Stimulated activated CD4-positive, alpha-beta T cell treated with anti-CD3 and anti-CD28 coated beads, Interleukin-2, amount 100 ng/mL, for 24 hours (primary cell): ENCODE results near the gene TMEM242.
"Not testable (repeated sequence)": the region's sequence is repeated elsewhere in the genome, so short reads cannot be mapped to it uniquely, and the experiment has no call there.

Source experiments
- DNase-seq, 2 donors: peaks; one replicate each; pipeline ENCODE4 v3.0.0-alpha.2; 2020

TMEM242 gene

DNA sequence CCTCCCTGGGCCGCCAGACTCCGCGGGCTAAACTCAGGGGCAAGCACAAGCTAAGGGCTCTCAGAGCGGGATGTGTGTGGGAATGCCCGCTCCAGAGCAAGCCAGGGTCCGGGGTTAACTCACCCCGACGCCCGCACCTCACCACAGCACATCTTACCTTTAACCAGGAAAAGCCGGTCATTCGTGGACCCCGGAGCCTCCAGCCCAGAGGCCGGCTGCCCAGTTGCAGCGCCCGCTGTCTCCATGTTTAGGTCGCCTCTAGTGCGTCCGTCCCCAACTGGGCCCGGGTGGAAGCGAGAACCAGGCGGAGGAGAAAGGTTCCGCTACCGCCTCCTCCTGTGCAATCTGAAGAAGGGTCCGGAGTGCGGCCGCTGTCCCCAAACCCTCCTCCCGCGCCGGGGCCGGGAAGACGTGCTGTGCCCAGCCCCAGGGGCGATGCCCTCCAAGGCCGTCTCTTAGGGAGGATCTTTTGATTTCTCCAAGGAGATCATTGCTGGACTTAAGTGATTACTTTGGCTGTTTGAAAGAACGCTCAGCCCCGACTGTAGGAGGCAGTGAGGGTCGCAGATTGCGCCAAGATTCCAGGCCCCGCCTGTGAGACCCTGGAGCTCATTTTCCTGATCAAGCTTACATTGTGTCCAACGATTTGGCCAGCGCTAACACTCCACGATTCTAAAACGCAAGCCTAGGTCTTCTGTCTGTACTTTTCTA, at the start of gene TMEM242:
Gene TMEM242, minus strand, starts transcription at position 265 of the 711 bp plus-strand sequence. Its CDS starts 20 bp downstream, at position 245.
- DNase-seq: peak; percentile 91 to 94

DNA sequence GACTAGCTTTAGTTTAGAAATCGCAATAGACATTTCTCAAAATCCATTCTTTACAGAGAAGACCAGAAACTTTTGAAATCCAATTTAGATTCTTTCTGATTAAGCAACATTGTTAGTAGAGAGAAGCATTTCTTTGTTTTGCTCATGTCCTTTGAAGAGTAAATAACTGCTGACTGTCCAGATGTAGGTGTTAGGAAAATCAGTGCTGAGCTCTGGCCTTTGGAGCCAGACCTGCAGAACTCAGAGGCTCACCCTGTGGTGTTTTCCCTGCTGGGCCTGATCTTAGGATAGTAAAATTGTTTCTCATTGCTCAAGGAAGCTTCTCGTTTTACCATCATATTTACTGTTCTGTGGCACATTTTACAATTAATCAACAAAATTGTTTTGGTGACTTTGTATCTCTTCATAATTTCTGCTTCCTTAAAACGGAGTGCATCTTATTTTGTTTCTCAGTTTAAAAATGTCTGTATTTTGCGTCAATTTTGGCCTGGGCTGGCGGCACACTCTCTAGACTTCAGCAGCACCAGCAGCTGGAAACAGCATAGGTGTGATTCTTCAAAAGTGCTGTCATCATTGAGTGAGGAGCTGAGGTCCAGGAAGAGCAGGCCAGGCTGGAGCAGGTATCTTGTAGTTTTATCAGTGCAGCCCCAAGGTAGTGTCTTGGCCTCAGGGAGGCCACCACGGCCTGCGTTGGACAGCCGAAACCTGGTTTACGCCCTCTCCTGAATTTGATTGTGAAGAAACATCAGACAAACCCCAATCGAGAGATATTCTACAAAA, 49.4 kb upstream of the TMEM242 start:
- DNase-seq: no peak

- no peak for DNase-seq
These were observed 47.4 kb upstream of the TMEM242 start for GRCh38 chr6:157370755-157371154.

DNA sequence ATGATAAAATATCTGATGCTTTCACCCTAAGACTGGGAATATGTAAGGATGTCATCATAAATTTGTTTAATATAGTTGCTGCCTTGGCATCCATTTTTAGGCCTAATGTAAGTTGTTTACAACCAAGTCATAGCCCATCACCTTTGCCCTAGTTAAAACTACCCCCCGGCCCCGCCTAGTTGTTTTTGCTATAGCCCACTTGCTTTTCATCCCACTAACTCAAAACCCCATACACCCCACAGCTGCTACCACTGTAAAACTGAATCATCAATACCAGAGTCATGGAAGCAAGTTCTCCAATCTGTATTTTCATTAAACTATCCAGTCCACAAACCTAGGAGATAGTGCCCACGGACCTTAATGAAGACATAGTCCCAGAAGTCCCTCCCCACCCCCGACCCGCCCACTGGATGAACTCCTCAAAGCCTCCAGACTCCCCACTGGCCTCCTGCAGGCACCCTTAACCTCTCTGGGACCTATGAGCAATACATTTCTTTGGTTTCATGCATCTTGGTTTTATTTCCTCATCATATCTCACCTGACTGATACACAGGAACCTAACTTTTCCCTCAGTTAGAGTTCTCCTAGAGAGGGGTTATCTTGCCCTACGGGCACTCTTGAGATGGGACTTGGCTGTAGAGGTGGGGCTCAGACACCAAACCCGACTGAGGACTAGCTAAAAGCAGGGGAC, 45.2 kb upstream of the TMEM242 start:
- no peak for DNase-seq

DNA sequence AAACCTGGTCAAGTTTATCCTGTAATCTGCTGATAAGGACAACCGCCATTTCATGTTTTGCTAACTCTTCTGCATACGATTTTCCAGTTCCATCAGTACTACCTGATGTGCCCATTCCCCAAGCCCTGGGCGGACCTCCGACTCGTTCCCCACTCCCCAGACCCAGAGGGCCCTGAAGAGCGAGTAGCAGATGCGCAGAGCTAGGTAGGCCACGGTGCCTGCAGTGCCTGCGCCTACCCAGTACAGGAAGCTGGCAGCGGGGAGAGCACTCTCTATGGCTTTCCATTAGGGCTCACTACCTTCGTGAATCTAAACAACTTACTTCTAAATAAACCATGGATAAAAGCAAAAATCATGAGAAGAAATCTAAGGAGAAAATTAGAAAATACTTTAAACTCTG, 43.3 kb upstream of the TMEM242 start:
- no peak for DNase-seq

- DNase-seq: no peak
These were observed 41.4 kb upstream of the TMEM242 start for GRCh38 chr6:157364705-157365104.

DNA sequence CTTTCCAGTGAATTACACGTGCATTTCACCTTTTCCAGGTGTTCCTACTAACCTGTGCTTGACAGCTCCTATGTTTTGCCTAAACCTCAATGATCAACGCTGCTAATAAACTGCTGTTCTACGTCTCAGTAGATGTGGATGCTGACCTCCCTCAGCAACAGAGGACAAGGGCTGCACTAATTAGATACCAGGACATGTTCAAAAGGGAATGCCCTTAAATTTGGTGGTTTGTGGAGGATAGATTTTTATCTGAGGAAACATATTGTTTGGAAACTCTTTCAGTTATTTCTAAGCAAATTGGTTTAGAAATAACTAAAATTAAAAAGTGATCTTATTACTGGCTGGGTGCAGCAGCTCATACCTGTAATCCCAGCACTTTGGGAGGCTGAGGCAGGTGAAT, 38.6 kb upstream of the TMEM242 start:
- no peak for DNase-seq

- no peak for DNase-seq
These were observed 35.0 kb upstream of the TMEM242 start for GRCh38 chr6:157358287-157358686.

DNA sequence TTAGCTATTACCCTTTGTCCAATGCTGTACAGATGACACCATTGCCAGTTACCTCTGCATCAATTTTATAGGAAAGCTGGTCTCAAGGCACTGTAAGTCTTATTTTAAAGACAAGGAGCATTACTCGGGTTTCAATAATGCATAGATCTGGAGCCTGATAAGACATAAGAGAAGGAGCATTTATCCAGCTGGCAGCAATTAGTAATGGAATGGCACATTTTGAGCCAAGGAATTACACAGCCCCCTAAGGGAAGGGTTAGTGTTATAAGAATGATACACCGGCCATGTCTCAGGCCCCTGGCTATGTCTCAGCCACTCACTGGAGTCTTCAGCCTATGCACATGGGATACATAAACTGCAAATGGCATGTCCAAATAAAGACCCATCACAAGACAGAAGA, 23.1 kb upstream of the TMEM242 start:
- DNase-seq: no peak

GRCh38 chr6:157343732-157344131, 20.4 kb upstream of the TMEM242 start:
- no peak for DNase-seq

DNA sequence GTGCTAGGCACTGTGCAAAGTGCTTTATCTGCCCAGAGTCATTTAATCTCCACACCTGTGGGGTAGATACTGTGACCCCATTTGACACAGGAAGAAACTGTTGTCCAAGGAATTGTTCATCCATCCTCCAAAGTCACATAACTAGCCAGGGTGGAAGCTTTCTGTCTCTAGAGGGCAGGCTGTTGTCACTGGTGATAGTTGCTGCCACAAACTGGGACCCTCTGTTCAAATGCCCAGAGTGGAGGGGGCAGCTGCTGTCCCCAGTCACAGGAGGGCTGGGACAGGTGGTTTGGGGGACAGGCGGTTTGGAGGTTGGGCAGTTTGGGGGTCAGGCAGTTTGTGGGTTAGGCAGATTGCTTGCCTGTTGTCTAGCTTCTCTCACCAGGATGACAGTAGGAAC, 16.1 kb upstream of the TMEM242 start:
- DNase-seq: no peak

GRCh38 chr6:157337751-157338150, 14.4 kb upstream of the TMEM242 start:
- DNase-seq: no peak

- DNase-seq: not testable (repeated sequence)
These were observed 14.0 kb upstream of the TMEM242 start for GRCh38 chr6:157337276-157337675.

DNA sequence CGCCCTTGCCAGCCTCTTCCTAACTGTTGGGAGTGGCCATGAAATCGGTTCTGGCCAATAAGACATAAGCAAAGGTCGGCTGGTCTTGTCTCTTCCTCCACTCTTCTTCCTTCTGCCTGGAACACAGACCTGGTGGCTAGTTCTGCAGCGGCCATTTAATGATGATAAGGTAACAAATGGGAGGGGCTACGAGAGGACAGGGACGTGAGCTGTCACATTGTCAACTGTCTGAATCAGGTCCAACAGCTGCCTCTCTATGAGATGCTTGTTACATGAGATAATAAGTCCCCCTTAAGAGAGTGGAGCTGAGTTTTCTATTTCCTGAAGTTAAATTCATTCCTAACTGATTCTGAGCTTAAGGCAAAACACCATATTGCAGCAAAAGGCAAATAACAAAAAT, 12.5 kb upstream of the TMEM242 start:
- DNase-seq: no peak

DNA sequence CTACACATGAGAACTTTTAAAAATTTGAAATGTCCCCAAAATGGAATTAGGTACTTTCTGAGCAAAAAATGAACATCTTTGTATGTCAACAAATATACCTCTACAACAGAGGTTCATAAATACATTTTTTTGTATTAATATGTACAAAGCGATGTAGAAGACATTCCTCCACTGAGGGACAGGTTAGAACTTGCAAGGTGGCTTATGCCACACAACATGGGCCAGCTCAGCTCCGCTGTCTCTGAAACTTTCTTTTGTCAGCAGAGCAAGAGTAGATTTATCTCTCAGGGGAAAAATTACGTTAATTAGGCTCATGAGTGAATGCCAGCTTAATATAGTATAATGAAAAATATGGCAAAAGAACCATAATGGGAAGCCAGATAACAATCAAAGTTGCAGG, 10.6 kb upstream of the TMEM242 start:
- DNase-seq: no peak

GRCh38 chr6:157333537-157333936, 10.2 kb upstream of the TMEM242 start:
- DNase-seq: no peak

DNA sequence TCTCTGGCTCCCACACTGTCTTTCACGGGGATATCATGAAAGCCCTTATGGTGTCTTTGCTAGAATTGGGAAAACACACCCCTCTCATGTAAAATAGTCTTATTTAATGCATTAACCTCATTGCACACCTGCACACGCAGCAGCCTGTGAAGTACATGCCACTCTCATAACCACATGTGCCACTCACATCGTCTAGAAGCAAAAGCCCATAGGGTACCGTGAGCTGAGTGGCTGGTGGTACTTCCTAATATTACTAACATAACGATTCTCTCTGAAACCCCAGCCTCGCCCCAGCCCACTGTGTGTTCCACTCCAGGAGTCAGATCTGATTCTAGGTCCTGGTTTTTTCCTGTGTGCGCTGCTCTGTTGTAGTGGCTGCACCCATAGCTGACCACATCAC, 9.5 kb upstream of the TMEM242 start:
- DNase-seq: no peak

- no peak for DNase-seq
These were observed 7.5 kb upstream of the TMEM242 start for GRCh38 chr6:157330831-157331230.

DNA sequence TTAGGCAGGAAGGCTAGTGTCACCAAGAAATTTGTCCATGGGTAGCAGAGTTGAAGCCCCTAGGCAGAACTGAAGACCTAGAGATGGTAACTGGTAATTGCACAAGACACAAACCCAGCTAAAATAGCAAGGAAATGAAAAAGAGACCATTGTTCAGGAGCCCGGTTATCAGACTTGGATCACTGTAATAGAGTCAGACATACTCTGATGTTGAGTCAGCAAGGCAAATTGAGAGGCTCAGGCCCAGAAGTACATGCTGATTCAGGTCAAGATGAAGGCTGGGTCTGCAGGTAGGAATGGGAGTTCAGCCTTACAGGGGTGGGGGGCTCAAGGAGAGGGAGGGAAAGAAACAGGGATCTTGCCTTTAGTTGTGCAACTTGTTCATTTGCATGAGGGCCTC, 6.5 kb upstream of the TMEM242 start:
- no peak for DNase-seq

DNA sequence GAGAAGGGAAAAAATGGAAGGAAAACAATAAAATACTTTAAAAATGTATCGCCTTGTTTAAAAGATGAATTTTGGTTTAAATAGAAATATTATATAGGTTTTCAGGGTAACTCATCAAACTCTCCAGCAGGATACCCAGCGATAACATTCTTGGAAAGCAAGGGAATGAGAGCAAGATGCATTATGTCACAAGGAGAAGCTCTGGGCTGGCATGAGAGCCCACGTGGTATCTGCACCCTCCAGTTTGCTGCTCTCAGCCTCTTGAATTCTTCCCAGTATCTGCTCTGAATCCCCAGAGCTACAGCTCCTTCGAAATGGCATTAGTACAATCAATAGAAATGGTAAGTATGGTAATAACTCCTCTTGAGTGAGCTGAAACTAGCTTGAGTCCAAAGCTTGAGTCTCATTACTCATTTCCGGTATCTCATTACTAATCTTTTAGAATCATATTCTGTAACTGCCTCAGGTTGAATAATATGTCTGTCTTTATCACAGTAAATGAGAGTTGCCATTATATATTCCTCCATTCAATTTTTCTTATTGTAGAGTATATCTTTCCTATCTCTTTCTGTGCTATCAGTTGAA, 4.9 kb upstream of the TMEM242 start:
- no peak for DNase-seq

DNA sequence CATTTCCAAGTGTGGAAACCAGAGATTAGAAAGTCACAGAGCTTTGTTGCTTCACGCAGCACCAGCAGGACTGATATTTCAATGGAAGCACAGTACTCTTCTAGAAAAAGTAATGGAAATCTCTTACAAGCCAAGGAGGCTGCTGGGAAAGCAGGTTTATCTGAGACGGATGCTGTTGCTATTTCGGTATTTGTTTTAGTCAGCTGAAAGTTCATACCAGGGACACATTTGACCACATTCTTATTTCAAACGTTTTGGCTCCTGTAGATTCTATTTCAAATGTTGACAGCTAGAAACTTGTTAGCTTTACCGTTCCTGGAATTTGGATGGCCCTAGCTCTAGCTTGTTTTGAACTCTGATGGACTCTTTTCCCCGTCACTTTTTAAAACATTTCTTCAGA, 3.7 kb upstream of the TMEM242 start:
- no peak for DNase-seq

GRCh38 chr6:157325069-157325805, 1.9 kb upstream of the TMEM242 start:
- DNase-seq: no peak

- peak; percentile 34 to 44 for DNase-seq
These were observed 614 bp upstream of the TMEM242 start for GRCh38 chr6:157323966-157324300.
